HG02571 (cell line): Measurements from ENCODE around the gene ZCCHC7.
A peak's percentile ranks its signal among the peaks of the same experiment; 100 is the strongest.
"Not testable (repeated sequence)": the region's sequence is repeated elsewhere in the genome, so short reads cannot be mapped to it uniquely, and the experiment has no call there.

Source experiments
- ATAC-seq: cut with Tn5 transposase; IDR thresholded peaks from one replicate; pipeline ENCODE4 v1.9.1; 2021; ENCODE audit warnings: mild to moderate bottlenecking, moderate library complexity; ENCODE audit not compliant: unreplicated experiment

The ZCCHC7 gene

GRCh38 chr9:37167456-37168047 lies 47.2 kb downstream of the ZCCHC7 start:
- no peak for ATAC-seq

- no peak for ATAC-seq
Observed at GRCh38 chr9:37172557-37172956, 52.2 kb downstream of the ZCCHC7 start.

- ATAC-seq = no peak
Observed at GRCh38 chr9:37174247-37174646, 53.9 kb downstream of the ZCCHC7 start.

- ATAC-seq = no peak
Observed at GRCh38 chr9:37178742-37179141, 58.4 kb downstream of the ZCCHC7 start.

- no peak for ATAC-seq
Observed at GRCh38 chr9:37179576-37179975, 59.2 kb downstream of the ZCCHC7 start.

GRCh38 chr9:37180138-37180537 lies 59.8 kb downstream of the ZCCHC7 start:
- no peak for ATAC-seq

GRCh38 chr9:37182718-37183117 lies 62.3 kb downstream of the ZCCHC7 start:
- no peak for ATAC-seq

- no peak for ATAC-seq
Observed at GRCh38 chr9:37184905-37185867, 64.8 kb downstream of the ZCCHC7 start.

GRCh38 chr9:37187292-37187691 lies 66.9 kb downstream of the ZCCHC7 start:
- ATAC-seq = peak; percentile 44

GRCh38 chr9:37187713-37188439 lies 67.5 kb downstream of the ZCCHC7 start:
- peak; percentile 73 for ATAC-seq

- not testable (repeated sequence) for ATAC-seq
Observed at GRCh38 chr9:37190739-37191138, 70.4 kb downstream of the ZCCHC7 start.

GRCh38 chr9:37191403-37192089 lies 71.2 kb downstream of the ZCCHC7 start:
- ATAC-seq = no peak

- no peak for ATAC-seq
Observed at GRCh38 chr9:37192803-37193202, 72.4 kb downstream of the ZCCHC7 start.

GRCh38 chr9:37197158-37198038 lies 77.0 kb downstream of the ZCCHC7 start:
- no peak for ATAC-seq

- ATAC-seq = no peak
Observed at GRCh38 chr9:37198039-37198729, 77.8 kb downstream of the ZCCHC7 start.

- ATAC-seq = no peak
Observed at GRCh38 chr9:37198831-37199230, 78.5 kb downstream of the ZCCHC7 start.

- no peak for ATAC-seq
Observed at GRCh38 chr9:37200433-37201005, 80.1 kb downstream of the ZCCHC7 start.

GRCh38 chr9:37201581-37201980 lies 81.2 kb downstream of the ZCCHC7 start:
- no peak for ATAC-seq

GRCh38 chr9:37202091-37202490 lies 81.7 kb downstream of the ZCCHC7 start:
- no peak for ATAC-seq
